SK-N-SH treated with all-trans-retinoic acid at 6 μM for 48 hours (cell line): ENCODE results near the gene PSMA7.

Source experiments
- ESRRG ChIP-seq: fragments of 250-450 bp; sonication (Bioruptor Pico); IDR thresholded peaks from 2 replicates; pipeline ENCODE4 v1.6.1; 2021; ENCODE audit warnings: mild to moderate bottlenecking
- TF ChIP-seq, protein P1 (sequence below): fragments of 250-450 bp; sonication (Bioruptor Pico); IDR thresholded peaks from 2 replicates; pipeline ENCODE4 v1.8.0; 2020; ENCODE audit warnings: mild to moderate bottlenecking, moderate library complexity, borderline replicate concordance
- TF ChIP-seq, protein P2 (sequence below): fragments of 250-450 bp; sonication (Bioruptor Pico); IDR thresholded peaks from 2 replicates; pipeline ENCODE4 v1.5.0; 2020; ENCODE audit warnings: mild to moderate bottlenecking, moderate library complexity
- TF ChIP-seq, protein P3 (sequence below): fragments of 250-450 bp; sonication (Bioruptor Pico); IDR thresholded peaks from 2 replicates; pipeline ENCODE4 v1.5.1; 2020; ENCODE audit warnings: low read depth, mild to moderate bottlenecking, moderate library complexity

DNA sequence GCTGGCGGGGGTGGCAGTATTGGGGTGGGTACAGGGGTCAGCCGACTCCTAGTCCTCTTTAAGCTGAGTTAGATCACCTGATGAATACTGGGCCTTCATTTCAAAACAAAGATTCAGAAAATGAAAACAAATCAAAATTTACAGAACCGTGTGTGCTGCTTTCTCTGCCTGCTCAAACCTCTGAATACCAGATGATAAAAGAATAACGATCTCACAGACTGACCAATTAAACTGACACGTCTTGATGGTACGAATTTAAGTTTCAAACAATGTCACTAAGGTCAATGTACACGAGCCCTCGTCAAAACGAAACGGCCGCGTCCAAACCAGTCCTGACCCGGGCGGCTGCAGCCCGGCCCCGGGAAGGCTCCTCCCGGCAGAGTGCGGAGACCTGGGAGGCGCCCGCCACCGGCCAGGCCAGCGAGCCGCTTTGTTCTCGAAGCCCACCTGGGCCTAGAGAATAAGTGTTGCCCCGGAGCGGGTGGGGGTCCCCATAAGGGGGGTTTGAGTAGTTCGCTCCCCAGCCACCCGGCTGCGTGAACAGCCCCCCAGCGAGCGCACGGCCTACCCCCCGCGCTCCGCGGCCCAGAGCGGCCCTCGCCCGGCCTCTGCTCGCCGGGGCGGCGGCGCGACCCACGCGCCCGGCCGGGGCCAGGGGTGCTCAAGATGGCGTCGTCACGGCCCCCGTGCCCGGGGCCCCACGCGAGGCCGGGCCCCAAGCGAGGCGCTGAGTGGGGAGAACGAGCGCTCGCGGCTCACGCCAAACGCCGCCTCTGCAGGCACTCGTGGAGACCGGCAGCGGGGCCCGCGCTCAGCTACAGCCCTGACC, 728 bp downstream of the PSMA7 start:
- no peak for TF ChIP-seq ESRRG (CRISPR knock-in tag)
- TF ChIP-seq, protein P1, sequence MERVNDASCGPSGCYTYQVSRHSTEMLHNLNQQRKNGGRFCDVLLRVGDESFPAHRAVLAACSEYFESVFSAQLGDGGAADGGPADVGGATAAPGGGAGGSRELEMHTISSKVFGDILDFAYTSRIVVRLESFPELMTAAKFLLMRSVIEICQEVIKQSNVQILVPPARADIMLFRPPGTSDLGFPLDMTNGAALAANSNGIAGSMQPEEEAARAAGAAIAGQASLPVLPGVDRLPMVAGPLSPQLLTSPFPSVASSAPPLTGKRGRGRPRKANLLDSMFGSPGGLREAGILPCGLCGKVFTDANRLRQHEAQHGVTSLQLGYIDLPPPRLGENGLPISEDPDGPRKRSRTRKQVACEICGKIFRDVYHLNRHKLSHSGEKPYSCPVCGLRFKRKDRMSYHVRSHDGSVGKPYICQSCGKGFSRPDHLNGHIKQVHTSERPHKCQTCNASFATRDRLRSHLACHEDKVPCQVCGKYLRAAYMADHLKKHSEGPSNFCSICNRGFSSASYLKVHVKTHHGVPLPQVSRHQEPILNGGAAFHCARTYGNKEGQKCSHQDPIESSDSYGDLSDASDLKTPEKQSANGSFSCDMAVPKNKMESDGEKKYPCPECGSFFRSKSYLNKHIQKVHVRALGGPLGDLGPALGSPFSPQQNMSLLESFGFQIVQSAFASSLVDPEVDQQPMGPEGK, result no peak
- TF ChIP-seq, protein P2, sequence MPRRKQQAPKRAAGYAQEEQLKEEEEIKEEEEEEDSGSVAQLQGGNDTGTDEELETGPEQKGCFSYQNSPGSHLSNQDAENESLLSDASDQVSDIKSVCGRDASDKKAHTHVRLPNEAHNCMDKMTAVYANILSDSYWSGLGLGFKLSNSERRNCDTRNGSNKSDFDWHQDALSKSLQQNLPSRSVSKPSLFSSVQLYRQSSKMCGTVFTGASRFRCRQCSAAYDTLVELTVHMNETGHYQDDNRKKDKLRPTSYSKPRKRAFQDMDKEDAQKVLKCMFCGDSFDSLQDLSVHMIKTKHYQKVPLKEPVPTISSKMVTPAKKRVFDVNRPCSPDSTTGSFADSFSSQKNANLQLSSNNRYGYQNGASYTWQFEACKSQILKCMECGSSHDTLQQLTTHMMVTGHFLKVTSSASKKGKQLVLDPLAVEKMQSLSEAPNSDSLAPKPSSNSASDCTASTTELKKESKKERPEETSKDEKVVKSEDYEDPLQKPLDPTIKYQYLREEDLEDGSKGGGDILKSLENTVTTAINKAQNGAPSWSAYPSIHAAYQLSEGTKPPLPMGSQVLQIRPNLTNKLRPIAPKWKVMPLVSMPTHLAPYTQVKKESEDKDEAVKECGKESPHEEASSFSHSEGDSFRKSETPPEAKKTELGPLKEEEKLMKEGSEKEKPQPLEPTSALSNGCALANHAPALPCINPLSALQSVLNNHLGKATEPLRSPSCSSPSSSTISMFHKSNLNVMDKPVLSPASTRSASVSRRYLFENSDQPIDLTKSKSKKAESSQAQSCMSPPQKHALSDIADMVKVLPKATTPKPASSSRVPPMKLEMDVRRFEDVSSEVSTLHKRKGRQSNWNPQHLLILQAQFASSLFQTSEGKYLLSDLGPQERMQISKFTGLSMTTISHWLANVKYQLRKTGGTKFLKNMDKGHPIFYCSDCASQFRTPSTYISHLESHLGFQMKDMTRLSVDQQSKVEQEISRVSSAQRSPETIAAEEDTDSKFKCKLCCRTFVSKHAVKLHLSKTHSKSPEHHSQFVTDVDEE (CRISPR knock-in tag), result no peak
- TF ChIP-seq, protein P3, sequence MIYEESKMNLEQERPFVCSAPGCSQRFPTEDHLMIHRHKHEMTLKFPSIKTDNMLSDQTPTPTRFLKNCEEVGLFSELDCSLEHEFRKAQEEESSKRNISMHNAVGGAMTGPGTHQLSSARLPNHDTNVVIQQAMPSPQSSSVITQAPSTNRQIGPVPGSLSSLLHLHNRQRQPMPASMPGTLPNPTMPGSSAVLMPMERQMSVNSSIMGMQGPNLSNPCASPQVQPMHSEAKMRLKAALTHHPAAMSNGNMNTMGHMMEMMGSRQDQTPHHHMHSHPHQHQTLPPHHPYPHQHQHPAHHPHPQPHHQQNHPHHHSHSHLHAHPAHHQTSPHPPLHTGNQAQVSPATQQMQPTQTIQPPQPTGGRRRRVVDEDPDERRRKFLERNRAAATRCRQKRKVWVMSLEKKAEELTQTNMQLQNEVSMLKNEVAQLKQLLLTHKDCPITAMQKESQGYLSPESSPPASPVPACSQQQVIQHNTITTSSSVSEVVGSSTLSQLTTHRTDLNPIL (CRISPR knock-in tag), result no peak
